BJ (cell line): ENCODE data around the gene ADAM10. TPM values are rescaled to one million over a fixed set of nuclear protein-coding genes. Genes with fewer than 3 reads are reported as not detected.

Source experiments
- CTCF ChIA-PET: fragments of 350-600 bp; formaldehyde crosslinking; extraction: SDS; loops from one replicate; lab custom pipeline; 2021; ENCODE audit warnings: antibody characterized with exemption, inconsistent platforms; lab: Yijun Ruan, JAX
- POLR2A ChIA-PET: fragments of 300-600 bp; sonication (Branson Sonifier 250); formaldehyde crosslinking; extraction: SDS; loops from one replicate; lab custom pipeline; 2021; ENCODE audit warnings: antibody characterized with exemption; lab: Charles Lee
- DNase-seq: peaks from one replicate; pipeline ENCODE4 v3.0.0-alpha.2; 2011; ENCODE audit warnings: low read depth
- H3K27me3 ChIP-seq: 2 replicates; pipeline ENCODE4 v1.6.0; 2011; ENCODE audit warnings: low read length; ENCODE audit not compliant: control insufficient read depth, insufficient read depth
- H3K36me3 ChIP-seq: 2 replicates; pipeline ENCODE4 v1.5.1; 2011; ENCODE audit warnings: low read length; ENCODE audit not compliant: control insufficient read depth, insufficient read depth
- H3K4me3 ChIP-seq: 2 replicates; pipeline ENCODE4 v1.5.1; 2011; ENCODE audit warnings: low read depth, mild to moderate bottlenecking, control low read depth, low read length
- CTCF ChIP-seq: IDR thresholded peaks from 2 replicates; pipeline ENCODE4 v1.5.1; 2011; ENCODE audit warnings: low read depth, mild to moderate bottlenecking, control low read depth, inconsistent platforms, low read length, moderate library complexity; ENCODE audit not compliant: insufficient read depth
- polyA plus RNA-seq: library from polyadenylated mRNA; depleted of rRNA; stranded (reverse); fragments of >200 nt; gene quantifications from 2 replicates; pipeline ENCODE4 v1.2.3, GENCODE V29; 2011

The ADAM10 gene
- polyA plus RNA-seq, 1 experiment = 106 TPM

- DNase-seq = no peak
- POLR2A ChIA-PET = no interaction called here
- H3K4me3 ChIP-seq = no peak overlapping the region
- CTCF ChIA-PET = no interaction called here
- no peaks in the 10 kb centered on the region for H3K27me3 ChIP-seq
- no peaks in the 10 kb centered on the region for H3K36me3 ChIP-seq
- no peak for TF ChIP-seq CTCF
These were observed 166.2 kb downstream of the ADAM10 start for GRCh38 chr15:58583171-58583908.

GRCh38 chr15:58582160-58582559, 167.3 kb downstream of the ADAM10 start:
- ChIA-PET CTCF (no interaction called here), POLR2A (no interaction called here)
- no peak for TF ChIP-seq CTCF
- no peak overlapping the region for H3K4me3 ChIP-seq
- DNase-seq = no peak
- H3K36me3 ChIP-seq = no peaks in the 10 kb centered on the region
- H3K27me3 ChIP-seq = no peaks in the 10 kb centered on the region

- no peak for DNase-seq
These were observed 172.8 kb downstream of the ADAM10 start for GRCh38 chr15:58576657-58577056.

GRCh38 chr15:58575045-58575786, 174.3 kb downstream of the ADAM10 start:
- Histone ChIP-seq H3K36me3 (no peaks in the 10 kb centered on the region), H3K4me3 (no peak overlapping the region), H3K27me3 (no peaks in the 10 kb centered on the region)
- TF ChIP-seq CTCF = no peak
- CTCF ChIA-PET = interaction anchor here (3.1 kb wide), 1 partner anchor 13 kb away, joined by 9 read pairs; no protein-coding TSS in a partner anchor
- POLR2A ChIA-PET = no interaction called here
- DNase-seq = no peak

More at GRCh38 chr15:58576657-58577056, 172.8 kb downstream of the ADAM10 start:
- CTCF ChIA-PET = no interaction called here
- H3K36me3 ChIP-seq = no peaks in the 10 kb centered on the region
- POLR2A ChIA-PET = no interaction called here
- H3K27me3 ChIP-seq = no peaks in the 10 kb centered on the region
- TF ChIP-seq CTCF = no peak
- no peak overlapping the region for H3K4me3 ChIP-seq

GRCh38 chr15:58574631-58575030, 174.9 kb downstream of the ADAM10 start:
- no peak for TF ChIP-seq CTCF
- H3K36me3 ChIP-seq = no peaks in the 10 kb centered on the region
- DNase-seq = no peak
- no peaks in the 10 kb centered on the region; the same call in 1 of the 2 replicates for H3K27me3 ChIP-seq
- ChIA-PET POLR2A (no interaction called here), CTCF (interaction anchor here (3.1 kb wide), 1 partner anchor 12 kb away, joined by 9 read pairs; no protein-coding TSS in a partner anchor)
- no peak overlapping the region for H3K4me3 ChIP-seq
